Bone marrow (tissue), 2 donors: Measurements from ENCODE around the gene ZNF800.

ENCODE experiments used
- DNase-seq, 2 donors: peaks; one replicate each; lab custom pipeline; 2025; lab: John Stamatoyannopoulos, UW

The ZNF800 gene

GRCh38 chr7:127347567-127348246 lies 44.8 kb downstream of the ZNF800 start:
- peak; percentile 19 to 22 for DNase-seq

- DNase-seq, result no peak
These were observed 45.8 kb downstream of the ZNF800 start for GRCh38 chr7:127346575-127347256.

GRCh38 chr7:127342596-127342995 lies 49.9 kb downstream of the ZNF800 start:
- no peak for DNase-seq

GRCh38 chr7:127338122-127338521 lies 54.4 kb downstream of the ZNF800 start:
- DNase-seq, result no peak

GRCh38 chr7:127337581-127337980 lies 54.9 kb downstream of the ZNF800 start:
- DNase-seq, result no peak

GRCh38 chr7:127336458-127336857 lies 56.0 kb downstream of the ZNF800 start:
- DNase-seq, result no peak

- DNase-seq, result no peak
These were observed 59.6 kb downstream of the ZNF800 start for GRCh38 chr7:127332880-127333279.

GRCh38 chr7:127330070-127330469 lies 62.4 kb downstream of the ZNF800 start:
- no peak for DNase-seq

GRCh38 chr7:127322832-127323493 lies 69.5 kb downstream of the ZNF800 start:
- DNase-seq, result no peak

- DNase-seq, result no peak
These were observed 70.2 kb downstream of the ZNF800 start for GRCh38 chr7:127322351-127322750.

- no peak for DNase-seq
These were observed 71.5 kb downstream of the ZNF800 start for GRCh38 chr7:127320974-127321373.
